IPS DF 19.7 (cell line): ENCODE data around the gene CRTAC1.
"Not testable (repeated sequence)": the region's sequence is repeated elsewhere in the genome, so short reads cannot be mapped to it uniquely, and the experiment has no call there.

Experiments used
- DNase-seq: peaks from one replicate; pipeline ENCODE4 v3.0.0-alpha.2; 2013; ENCODE audit warnings: low read depth, low spot score

Gene CRTAC1

DNA sequence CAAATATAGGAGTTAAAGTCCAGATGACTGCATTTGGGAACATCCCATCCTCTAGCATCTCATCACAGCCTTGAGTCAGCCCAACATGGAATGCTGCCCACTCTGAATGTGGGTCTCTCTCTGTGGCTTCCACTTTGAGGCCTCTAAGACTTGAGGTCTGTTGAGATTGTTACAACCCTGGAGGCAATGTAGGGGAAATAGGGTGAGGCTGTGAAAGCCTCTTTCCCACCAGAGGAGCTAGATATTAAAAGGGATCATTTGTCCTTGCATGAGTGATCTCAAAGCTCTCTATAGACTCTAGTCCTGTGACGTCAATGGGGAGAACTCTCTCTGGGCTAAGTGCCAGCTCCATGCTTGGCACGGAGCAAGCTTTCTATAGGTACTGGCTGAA is 187.1 kb downstream of the CRTAC1 start:
- no peak for DNase-seq

DNA sequence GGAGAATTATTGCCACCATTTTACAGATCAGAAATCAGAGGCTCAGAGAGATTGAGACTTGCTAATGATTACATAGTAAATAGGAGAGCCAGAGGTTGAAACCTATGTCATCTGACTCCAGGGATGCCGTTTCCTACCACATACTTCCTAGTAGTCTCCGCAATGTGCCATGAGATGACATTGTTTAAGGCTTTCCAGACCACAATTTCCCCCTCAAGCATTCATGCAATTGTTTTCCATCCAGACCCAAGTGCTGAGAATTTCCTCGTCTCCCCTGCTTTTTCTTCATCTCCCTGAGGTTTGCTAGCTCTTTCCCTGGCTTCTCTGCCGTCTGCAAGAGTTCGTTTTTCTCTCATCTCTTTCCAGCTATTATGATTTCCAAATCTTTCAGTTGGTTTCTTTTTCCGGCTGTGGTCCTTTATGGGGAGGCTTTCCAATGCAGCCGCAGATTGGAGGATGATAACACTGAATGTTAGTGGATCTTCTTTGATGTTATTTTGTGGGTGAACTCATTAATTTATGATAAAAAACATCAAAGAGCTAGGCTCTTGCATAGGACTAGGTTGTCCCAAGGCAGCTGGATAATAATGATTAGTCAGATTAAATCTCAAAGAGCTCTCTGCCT is 187.7 kb downstream of the CRTAC1 start:
- no peak for DNase-seq

DNA sequence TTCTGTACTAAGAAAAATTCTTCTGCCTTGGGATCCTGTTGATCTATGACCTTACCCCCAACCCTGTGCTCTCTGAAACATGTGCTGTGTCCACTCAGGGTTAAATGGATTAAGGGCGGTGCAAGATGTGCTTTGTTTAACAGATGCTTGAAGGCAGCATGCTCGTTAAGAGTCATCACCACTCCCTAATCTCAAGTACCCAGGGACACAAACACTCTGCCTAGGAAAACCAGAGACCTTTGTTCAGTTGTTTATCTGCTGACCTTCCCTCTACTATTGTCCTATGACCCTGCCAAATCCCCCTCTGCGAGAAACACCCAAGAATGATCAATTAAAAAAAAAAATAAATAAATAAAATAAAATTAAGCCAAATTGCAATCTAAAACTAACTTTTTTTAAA is 188.3 kb downstream of the CRTAC1 start:
- not testable (repeated sequence) for DNase-seq

DNA sequence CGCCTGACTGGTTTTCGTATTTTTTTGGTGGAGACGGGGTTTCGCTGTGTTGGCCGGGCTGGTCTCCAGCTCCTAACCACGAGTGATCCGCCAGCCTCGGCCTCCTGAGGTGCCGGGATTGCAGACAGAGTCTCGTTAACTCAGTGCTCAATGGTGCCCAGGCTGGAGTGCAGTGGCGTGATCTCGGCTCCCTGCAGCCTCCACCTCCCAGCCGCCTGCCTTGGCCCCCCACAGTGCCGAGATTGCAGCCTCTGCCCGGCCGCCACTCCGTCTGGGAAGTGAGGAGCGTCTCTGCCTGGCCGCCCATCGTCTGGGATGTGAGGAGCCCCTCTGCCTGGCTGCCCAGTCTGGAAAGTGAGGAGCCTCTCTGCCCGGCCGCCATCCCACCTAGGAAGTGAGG is 189.3 kb downstream of the CRTAC1 start:
- not testable (repeated sequence) for DNase-seq

DNA sequence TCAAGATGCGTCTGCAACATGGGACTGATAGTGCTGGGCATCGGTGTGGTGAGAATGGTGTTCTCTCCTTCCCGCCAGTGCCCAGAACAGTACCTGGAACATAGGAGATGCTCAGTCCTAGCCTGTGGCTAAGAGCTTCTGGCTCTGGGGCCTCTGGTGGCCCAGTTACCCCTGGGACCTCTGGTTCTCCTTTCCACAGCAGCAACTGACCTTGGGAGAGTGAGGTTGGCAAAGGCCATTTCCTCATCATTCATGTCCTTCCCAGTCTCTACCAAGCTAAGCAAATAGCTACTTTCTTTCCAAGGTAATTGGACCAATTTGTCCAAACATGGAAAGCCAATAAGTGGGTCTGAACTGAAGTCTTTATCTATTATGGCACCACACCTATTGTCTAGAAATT is 192.3 kb downstream of the CRTAC1 start:
- DNase-seq, result no peak

DNA sequence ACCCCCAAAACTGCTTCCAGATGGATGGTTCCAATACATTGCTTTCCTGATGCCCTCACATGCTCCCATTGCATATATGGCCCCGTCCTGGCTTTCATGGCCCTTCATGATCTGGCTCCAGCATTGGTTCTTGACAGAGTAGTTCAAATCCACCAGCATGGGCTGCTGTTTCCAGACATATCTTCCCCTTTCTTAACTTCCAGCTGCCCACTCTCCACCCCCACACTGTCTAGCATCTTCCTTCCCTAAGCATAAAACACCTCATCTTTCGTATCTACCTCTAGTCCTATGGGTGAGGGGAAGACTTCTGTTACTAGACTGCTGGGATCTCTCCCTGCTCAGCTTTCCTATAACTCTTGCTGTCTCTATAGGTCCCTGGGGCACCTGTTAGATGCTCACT is 194.0 kb downstream of the CRTAC1 start:
- DNase-seq, result no peak

DNA sequence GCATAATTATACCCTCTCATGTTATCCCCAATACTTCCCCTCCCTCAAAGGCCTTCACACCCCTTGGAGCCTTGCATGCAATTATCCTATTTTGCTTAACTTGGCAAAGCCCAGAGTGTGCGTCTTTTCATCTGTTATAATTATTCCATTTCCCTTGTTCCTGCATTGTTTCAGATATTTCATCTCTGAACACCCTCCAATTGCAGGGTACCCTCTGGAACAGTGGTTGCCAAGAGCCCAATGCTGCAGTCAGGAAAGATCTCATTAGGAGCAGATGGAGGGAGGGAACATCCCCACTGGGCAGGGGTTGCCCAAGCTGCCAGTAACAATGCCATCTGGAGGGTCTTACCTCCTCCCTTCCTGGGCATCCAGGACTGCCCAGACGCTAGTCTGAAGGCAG is 199.2 kb downstream of the CRTAC1 start:
- no peak for DNase-seq

DNA sequence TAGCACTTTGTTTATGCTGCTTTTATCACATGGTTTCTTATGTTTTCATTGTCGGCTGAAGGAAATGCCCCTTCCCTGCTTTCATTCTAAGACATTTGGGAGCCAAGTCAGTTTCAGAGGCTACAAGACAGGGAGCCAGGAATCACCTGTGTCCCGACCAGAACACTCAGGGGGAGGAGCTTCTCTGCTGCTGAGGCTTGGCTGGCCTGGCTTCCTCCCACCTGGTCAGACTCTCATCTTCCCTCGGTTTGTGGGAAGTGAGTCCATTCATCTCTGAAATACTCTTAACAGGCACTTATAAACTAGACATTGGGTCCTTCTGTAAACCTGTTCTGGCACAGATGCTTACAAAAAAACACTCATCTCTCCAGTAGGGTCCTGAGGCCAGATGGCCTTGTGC is 200.4 kb downstream of the CRTAC1 start:
- DNase-seq, result no peak

DNA sequence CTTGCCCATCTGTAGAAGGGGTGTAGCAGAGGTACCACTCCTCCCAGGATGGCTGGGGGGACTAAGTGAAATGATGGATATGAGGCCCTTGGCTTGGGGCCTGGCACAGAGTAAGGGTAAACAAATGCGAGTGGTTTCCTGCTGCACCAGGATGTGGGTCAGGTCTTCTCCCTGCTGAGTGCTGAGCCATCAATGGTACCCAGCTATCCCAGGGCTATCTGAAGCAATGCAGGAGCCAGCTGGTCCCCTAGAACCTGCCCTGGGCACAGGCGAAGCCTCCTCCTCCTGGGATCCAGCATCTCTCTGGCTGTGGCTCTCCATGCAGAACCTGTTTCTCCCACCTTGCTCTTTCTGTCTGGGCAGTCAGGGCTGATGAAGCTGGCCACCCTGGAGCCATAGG is 201.7 kb downstream of the CRTAC1 start:
- DNase-seq, result no peak

DNA sequence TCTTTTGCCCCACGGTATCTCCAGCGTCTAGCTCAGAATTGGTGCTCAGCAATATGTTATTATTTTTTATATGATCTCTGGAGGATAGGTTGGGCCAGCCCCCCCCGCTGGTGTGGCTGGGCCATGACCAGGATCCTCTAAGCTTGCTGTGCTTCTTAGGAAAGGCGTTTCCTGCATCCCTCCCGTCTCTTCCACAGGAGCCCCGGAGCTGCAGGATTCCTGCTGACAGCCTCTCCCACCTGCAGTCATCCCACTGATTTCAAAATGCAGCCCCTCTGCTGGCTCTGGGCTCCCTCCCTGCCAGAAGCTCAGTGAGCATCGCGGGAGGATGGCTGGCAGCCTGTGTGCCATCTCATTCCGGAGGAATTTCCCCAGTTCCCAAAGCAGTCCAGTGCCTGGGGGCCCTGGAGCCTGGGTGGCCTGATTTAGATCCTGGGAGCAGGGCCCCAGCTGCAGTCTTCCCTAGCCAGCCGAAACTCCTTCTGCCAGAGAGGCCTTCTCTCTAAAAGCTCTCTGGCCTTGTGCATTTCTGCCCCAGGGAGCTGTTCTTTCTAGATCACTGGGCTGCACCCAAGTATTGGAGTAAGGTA is 202.6 kb downstream of the CRTAC1 start:
- DNase-seq, result no peak

DNA sequence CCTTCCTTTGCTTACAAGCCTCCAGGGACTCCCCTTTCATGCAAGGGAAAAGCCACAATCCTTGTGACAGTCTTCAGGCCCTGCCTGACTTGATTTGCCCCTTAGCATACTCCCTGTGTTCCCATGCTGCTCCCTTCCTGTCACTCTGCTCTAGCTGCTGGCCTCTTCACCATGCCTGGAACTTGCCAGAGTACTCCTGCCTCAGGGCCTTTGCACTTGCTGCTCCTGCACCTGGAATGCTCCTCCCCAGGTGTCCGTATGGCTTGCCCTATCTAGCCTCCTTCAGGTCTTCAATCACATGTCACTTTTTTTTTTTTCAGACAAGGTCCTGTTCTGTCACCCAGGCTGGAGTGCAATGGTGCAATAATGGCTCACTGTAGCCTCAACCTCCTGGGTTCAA is 203.5 kb downstream of the CRTAC1 start:
- no peak for DNase-seq

DNA sequence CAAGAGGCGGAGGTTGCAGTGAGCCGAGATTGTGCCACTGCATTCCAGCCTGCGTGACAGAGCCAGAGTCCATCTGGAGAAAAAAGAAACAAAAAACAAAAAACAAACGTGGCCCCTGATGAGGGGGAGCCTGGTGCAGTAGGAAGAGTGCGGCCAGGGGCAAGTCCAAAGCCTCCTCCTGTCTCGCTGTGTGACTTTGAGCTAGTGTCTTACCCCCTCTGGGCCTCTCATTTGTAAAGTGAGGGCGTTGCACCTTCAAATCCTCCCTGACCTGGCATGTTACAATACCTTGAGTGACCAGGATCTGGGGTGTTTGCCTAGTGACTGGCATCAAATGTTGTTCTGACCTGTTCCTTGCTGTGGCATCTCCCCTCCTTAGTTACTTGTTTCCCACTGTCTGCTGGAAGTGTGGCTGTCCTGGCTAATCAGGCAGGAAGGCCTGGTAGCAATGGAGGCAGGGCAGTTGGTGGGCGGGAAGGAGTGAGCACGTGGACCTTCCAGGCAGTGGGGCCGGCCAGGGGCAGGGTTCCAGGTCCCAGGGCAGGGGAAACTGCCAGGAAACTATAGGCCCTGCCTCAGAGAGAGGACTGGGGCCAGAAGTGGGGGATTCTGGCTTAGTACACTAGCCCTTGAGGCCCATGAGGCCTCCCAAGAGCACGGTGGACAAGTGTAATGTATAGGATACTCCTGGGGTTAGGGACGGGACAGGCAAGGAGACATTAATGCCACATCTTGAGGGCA is 205.2 kb downstream of the CRTAC1 start:
- no peak for DNase-seq

DNA sequence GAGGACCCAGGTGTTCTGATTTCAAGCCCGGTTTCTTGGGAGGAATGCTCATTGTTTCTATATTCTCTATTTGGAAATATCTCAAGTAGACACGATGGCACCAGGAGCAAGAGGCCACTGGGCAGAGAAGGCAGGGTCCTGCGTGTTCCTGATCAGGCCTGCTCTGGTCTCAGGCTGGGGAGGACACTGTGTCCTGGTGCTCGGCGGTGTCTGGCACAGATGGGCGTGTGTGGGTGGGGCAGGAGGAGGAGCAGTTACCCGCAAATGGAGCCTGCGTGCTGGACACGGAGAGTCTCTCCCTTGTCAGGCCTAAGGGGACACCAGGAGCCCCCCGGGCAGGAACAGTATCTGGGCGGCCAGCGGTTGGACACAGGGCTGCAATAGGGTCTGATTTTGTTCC is 206.7 kb downstream of the CRTAC1 start:
- no peak for DNase-seq

DNA sequence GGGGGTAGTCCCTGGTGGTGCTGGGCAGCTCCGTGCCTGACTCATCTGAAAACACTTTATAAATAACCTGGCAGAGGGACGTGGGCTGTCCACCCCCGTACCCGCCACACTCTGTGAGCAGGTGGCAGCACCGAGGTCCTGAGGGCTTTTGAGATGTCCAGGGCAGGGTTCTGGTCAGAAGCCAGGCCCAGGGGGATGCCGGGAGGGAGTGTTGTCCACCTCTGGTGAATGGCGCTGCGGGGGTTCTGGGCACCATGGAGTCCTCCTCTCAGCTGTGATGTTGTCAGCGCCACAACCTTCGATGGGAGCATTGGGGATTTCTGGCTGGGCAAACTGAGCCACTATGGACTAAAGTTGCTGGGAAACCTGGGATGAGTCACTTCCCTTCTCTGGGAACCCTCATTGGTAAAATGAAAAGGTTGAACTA is 208.1 kb downstream of the CRTAC1 start:
- no peak for DNase-seq

DNA sequence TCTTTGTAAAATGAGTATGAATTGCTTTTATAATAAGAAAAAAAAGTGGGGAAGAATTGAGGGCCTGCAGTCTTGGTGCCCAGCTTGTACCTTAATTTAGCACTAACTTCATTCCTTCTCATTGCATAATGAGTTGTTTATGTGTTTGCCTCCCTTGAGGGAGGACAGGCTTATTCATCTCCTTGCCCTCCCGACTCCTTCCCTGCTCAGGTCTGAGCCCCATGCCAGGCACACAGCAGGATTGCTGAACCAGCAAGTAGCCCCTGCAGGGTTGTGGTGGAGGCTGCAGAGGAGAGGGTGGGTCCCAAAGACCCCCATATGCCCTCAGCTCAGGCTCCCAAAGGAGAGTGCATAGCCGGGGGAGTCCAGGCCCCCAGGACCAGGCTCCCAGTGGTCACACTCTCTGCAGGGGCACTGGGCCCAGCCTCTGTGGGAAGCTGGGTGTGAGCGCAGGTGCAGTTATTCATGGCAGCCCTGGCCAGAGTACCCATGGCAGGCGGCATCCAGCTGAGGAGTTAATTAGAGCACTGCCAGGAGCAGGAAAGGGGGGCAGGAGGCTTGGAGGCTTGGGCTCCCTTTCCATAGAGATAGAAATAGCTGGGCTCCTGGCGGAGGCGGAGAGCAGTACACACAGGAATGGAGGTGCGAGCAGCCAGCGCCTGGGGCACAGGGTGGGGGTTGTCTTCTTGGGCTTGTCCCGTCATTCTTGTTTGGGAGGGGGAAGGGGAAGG is 208.9 kb downstream of the CRTAC1 start:
- DNase-seq, result no peak

DNA sequence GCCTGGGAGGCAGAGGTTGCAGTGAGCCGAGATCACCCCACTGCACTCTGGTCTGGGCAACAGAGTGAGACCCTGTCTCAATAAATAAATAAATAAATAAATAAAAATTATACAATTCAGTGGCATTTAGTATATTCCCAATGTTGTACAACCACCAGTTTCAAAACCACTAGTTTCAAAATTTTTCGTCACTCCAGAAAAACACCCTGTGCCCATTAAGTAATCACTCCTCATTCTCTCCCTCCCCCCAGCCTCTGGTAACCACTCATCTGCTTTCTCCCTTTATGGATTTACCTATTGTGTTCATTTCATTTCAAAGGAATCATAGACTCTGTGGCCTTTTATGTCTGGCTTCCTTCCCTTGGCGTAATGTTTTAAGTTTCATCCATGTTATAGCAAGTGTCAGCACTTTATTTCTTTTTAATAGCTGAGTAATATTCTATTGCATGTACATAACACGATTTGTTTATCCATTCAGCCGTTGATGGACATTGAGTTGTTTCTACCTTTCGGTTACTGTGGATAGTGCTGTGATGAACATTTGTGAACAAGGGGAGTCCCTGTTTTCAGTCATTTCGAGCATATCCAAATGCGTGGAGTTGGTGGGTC is 210.2 kb downstream of the CRTAC1 start:
- no peak for DNase-seq

DNA sequence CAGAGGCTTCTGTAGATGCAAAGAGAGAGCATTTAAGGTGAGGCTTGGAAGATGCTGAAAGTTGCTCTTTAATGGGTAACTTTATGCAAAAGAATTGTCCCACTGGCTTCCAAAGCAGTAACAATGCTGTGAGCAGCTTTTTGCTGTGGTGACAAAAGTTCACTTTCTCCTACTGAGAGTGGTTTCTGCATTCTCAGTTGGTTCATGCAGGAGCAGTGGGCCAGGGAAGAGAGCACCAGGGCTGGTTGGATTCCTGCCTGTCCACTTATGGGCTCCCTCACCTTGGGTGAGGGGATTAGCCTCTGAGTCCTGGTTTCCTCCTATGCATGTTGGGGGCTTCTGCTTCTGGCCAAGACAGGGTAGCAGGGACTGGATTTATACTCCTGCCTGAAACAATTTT is 211.8 kb downstream of the CRTAC1 start:
- no peak for DNase-seq

DNA sequence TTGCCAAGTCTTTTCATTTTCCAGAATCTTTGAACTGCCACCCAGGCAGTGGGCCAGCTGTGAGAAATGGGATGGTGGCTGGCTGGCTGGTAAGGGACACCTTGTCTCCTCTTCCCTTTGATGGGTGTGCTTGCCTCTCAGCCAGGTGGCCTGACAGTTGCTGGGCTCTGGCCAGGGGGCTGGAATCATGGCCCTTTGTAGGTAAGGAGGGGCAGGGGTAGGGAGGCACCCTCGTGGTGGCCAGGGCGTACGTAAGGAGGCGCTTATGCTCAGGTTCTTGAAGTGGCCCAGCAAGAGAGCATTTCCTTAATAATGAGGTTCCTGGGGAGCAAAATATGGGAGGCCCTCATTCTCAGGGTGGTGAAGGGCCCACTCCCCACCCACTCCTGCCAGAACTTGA is 213.8 kb downstream of the CRTAC1 start:
- DNase-seq, result no peak
